ENCODE measurements around the gene ZDHHC5.

DNA sequence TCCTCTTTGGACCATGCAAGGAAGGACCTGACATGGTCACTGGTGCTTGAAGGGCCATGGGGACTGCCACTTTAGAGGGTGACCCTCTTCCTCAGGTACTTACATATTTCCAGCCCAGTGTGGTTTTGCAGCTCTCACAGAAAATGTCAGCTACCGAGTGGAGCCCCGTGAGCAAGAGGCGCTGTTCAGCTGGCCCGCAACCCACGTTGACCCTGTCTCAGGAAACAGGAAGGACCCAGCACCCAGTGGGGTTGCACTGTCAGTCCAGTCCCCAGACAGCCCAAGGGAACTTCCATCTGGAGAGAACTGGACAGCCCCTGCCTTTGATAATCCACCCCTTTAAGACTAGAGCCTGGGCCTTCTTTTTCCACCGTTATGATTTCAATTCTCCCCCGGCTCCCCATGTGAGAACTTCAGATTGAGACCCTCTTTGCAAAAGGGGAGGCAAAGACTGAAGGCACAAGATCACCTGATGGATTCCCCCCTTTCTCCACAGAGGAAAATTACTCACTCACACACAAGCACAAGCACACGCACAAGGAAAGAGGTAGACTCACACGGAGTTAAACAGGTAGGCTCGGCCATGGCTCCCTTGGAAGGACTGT lies 21.6 kb upstream of the ZDHHC5 start:
- TF ChIP-seq, protein P1, sequence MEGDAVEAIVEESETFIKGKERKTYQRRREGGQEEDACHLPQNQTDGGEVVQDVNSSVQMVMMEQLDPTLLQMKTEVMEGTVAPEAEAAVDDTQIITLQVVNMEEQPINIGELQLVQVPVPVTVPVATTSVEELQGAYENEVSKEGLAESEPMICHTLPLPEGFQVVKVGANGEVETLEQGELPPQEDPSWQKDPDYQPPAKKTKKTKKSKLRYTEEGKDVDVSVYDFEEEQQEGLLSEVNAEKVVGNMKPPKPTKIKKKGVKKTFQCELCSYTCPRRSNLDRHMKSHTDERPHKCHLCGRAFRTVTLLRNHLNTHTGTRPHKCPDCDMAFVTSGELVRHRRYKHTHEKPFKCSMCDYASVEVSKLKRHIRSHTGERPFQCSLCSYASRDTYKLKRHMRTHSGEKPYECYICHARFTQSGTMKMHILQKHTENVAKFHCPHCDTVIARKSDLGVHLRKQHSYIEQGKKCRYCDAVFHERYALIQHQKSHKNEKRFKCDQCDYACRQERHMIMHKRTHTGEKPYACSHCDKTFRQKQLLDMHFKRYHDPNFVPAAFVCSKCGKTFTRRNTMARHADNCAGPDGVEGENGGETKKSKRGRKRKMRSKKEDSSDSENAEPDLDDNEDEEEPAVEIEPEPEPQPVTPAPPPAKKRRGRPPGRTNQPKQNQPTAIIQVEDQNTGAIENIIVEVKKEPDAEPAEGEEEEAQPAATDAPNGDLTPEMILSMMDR (conservative IDR thresholded peaks at IDR 0.05; ENCODE audit: low read length): no peak
- no peak for TF ChIP-seq EZH2phosphoT487 (IDR thresholded peaks at IDR 0.05; ENCODE audit: borderline replicate concordance)
